Measurements from ENCODE around the gene ASXL2.
"Not testable (repeated sequence)": the region's sequence is repeated elsewhere in the genome, so short reads cannot be mapped to it uniquely, and the experiment has no call there.

ASXL2 gene

GRCh38 chr2:25867396-25868003 lies 10.8 kb downstream of the ASXL2 start:
- H3K4me3 ChIP-seq (ENCODE audit: low read length) = no peak overlapping the region
- no peak for TF ChIP-seq ZNF274 (IDR thresholded peaks at IDR 0.05; ENCODE audit: low read depth, low read length)

GRCh38 chr2:25856377-25856776 lies 21.9 kb downstream of the ASXL2 start:
- no peak overlapping the region for H3K4me3 ChIP-seq (ENCODE audit: low read length)
- no peak for TF ChIP-seq ZNF274 (IDR thresholded peaks at IDR 0.05; ENCODE audit: low read depth, low read length)

GRCh38 chr2:25855065-25855464 lies 23.2 kb downstream of the ASXL2 start:
- H3K4me3 ChIP-seq (ENCODE audit: low read length) = no peak overlapping the region
- no peak for TF ChIP-seq ZNF274 (IDR thresholded peaks at IDR 0.05; ENCODE audit: low read depth, low read length)

GRCh38 chr2:25854613-25855012 lies 23.7 kb downstream of the ASXL2 start:
- no peak overlapping the region for H3K4me3 ChIP-seq (ENCODE audit: low read length)
- TF ChIP-seq ZNF274 (IDR thresholded peaks at IDR 0.05; ENCODE audit: low read depth, low read length) = no peak

- no peak overlapping the region for H3K4me3 ChIP-seq (ENCODE audit: low read length)
- no peak for TF ChIP-seq ZNF274 (IDR thresholded peaks at IDR 0.05; ENCODE audit: low read depth, low read length)
Observed at GRCh38 chr2:25853038-25853638, 25.1 kb downstream of the ASXL2 start.

- no peak overlapping the region for H3K4me3 ChIP-seq (ENCODE audit: low read length)
- TF ChIP-seq ZNF274 (IDR thresholded peaks at IDR 0.05; ENCODE audit: low read depth, low read length) = no peak
Observed at GRCh38 chr2:25851740-25852503, 26.4 kb downstream of the ASXL2 start.

GRCh38 chr2:25850400-25850799 lies 27.9 kb downstream of the ASXL2 start:
- not testable (repeated sequence) for H3K4me3 ChIP-seq (ENCODE audit: low read length)

- H3K4me3 ChIP-seq (ENCODE audit: low read length) = not testable (repeated sequence)
Observed at GRCh38 chr2:25849350-25849749, 28.9 kb downstream of the ASXL2 start.

GRCh38 chr2:25845843-25846505 lies 32.3 kb downstream of the ASXL2 start:
- no peak for TF ChIP-seq ZNF274 (IDR thresholded peaks at IDR 0.05; ENCODE audit: low read depth, low read length)
- H3K4me3 ChIP-seq (ENCODE audit: low read length) = no peak overlapping the region

- H3K4me3 ChIP-seq (ENCODE audit: low read length) = no peak overlapping the region
- no peak for TF ChIP-seq ZNF274 (IDR thresholded peaks at IDR 0.05; ENCODE audit: low read depth, low read length)
Observed at GRCh38 chr2:25844089-25844488, 34.2 kb downstream of the ASXL2 start.

- no peak overlapping the region for H3K4me3 ChIP-seq (ENCODE audit: low read length)
- no peak for TF ChIP-seq ZNF274 (IDR thresholded peaks at IDR 0.05; ENCODE audit: low read depth, low read length)
Observed at GRCh38 chr2:25842155-25842554, 36.1 kb downstream of the ASXL2 start.

GRCh38 chr2:25838152-25838756 lies 40.0 kb downstream of the ASXL2 start:
- H3K4me3 ChIP-seq (ENCODE audit: low read length) = no peak overlapping the region
- TF ChIP-seq ZNF274 (IDR thresholded peaks at IDR 0.05; ENCODE audit: low read depth, low read length) = no peak

GRCh38 chr2:25835906-25836305 lies 42.4 kb downstream of the ASXL2 start:
- no peak for TF ChIP-seq ZNF274 (IDR thresholded peaks at IDR 0.05; ENCODE audit: low read depth, low read length)
- H3K4me3 ChIP-seq (ENCODE audit: low read length) = no peak overlapping the region

GRCh38 chr2:25833566-25833965 lies 44.7 kb downstream of the ASXL2 start:
- TF ChIP-seq ZNF274 (IDR thresholded peaks at IDR 0.05; ENCODE audit: low read depth, low read length) = no peak
- no peak overlapping the region for H3K4me3 ChIP-seq (ENCODE audit: low read length)
